CMK (cell line): ENCODE results near the gene CTSE.

Experiments
- DNase-seq: peaks from one replicate; pipeline ENCODE4 v3.0.0-alpha.2; 2010; ENCODE audit warnings: low read depth

The CTSE gene

DNA sequence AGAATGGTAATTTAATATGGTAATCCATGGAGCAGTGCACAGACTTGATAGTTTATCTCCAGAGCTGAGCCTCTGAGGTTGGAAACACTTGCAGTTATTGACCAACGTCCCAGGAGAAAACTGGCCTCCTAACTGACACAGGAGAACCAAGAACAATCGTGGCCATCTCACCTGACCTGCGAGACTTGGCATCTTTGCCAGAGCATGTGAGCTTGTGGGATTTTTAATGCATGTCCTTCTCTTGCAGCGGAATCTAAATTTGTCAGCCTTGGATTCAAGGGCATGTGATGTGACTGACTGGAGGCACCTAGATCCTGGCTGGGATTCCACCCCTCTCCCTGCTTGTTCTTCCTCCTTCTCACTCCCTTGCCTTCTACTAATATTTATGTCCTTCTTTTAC, 52.6 kb downstream of the CTSE start:
- DNase-seq, result no peak

GRCh38 chr1:205970486-205970885, 53.2 kb downstream of the CTSE start:
- DNase-seq, result no peak

GRCh38 chr1:205969229-205969628, 54.5 kb downstream of the CTSE start:
- DNase-seq, result no peak

DNA sequence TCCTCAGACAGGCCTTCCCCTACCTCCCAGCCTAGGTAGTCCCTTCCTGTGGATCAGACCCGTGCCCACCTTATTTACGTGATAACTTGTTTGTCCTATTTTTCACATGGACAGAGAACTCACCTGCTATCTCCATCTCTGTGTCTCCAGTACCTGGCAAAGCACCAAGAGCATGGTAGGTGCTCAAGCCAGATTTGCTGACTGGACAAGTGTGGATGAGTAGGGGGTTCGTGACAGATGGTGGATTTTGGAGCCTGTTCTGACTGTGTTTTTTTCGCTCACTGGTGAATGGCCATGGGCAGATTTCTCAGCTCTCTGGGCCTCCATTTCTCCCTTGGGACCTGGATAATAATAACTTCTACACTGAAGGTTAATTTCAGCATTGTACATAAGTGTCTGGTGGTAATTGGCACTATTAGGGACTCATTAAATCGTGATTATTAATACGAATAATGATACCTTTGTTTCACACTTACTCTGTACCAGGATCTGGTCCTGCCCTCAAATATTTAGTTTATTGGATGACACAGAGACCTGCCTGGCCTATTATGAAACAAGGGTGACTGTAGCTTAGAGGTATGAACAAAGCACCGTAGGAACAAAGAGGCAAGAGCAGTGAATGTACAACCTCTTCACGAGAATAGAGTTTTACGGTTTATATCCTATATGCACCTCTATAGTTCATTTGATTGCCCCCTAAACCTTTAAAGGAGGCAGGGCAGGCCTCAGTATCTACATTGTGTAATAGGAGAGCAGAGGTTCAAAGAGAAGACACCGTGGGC, 56.0 kb downstream of the CTSE start:
- no peak for DNase-seq

- no peak for DNase-seq
These were observed 58.4 kb downstream of the CTSE start for GRCh38 chr1:205965036-205965884.

- DNase-seq, result no peak
These were observed 60.1 kb downstream of the CTSE start for GRCh38 chr1:205963352-205964155.

DNA sequence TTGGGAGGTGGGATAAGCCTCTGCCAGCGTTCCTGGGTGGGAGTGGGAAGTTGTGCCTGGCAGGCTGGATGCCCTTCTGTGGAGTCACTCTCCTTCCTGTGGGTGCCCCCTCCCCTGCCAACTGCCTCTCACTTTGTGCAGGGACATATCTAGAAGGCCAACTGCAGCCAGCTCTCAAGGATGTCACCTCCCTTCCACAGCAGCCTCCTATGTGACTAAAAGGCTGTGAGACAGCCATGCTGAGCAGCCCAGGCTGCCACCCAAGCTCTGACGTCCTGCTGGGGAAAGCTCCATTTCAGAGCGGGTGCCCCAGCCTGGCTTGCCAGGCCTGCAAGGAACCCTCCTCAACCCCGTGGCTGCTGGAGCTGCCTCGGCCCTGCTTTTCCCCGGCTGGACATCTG, 60.9 kb downstream of the CTSE start:
- no peak for DNase-seq

DNA sequence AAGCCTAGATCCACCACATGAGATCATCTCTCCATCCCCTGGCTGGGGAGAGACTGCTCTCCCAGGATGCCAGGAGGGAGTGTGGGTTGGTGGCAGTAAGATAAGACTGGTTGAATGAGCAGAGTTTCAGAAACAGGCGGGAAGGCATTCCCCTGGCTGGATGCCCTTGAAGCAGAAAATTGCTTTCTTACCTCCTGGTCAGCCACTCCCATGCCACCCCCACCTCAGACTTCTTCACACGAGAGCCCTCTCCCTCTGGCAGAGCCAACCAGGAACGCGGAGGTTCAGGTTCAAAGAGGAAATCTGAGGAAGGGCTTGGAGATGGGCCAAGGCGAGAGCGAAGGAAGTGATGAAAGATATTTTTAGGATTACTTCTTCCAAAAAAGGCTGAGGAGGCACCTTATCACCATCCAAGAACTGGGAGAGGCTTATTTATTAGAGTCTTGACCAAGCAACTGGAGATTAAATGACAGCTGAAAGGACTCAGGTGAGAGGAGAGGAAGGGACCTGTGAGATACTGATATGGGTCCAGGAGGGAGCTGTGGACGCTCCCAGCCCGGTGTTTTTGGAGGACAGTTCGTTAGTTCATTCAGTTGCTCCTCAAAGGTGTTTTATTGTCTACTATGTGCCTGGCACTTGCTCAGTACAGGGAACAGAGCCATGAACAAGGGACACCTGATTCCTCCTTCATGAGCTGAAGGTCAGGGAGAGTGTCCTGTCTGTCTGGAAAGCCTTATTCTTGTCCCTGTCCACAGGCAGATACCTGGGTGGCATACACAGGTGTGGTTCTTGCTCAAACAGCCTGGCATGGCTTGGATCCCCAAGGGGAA, 61.5 kb downstream of the CTSE start:
- DNase-seq, result no peak

DNA sequence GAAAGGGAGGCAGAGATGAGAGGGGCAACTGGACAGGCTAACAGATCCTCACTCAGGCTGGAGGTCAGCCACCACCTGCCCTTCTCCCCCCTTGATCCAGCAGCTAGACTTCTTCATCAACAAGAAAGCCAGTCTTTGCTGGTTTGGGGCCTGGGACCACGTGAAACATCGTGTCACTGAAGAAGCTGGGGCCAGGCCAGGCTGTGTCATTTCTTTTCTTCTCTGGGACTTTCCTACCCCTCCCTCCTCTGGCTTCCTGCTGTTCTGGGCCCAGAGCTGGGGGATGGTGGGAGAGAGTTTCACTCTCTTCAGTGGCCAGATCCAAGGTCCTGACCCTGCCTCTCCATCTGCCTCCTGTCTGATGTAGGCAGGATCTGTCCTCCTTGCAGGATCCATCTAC, 62.3 kb downstream of the CTSE start:
- DNase-seq, result no peak

GRCh38 chr1:205959789-205960188, 63.9 kb downstream of the CTSE start:
- DNase-seq, result no peak
